ENCODE data around the gene SFTPA2. TPM values are rescaled to one million over a fixed set of nuclear protein-coding genes. Genes with fewer than 3 reads are reported as not detected.
A peak's percentile ranks its signal among the peaks of the same experiment; 100 is the strongest.

SFTPA2 gene
- total RNA-seq, 1 donor from 2014 or later: not detected

GRCh38 chr10:79563426-79563825 lies 3.2 kb upstream of the SFTPA2 start:
- H3K27me3 ChIP-seq: peaks cover 38% of the 10 kb centered on the region
- no peaks in the 10 kb centered on the region for H4K20me1 ChIP-seq (ENCODE audit: low read depth)
- no peak overlapping the region for H3K4me2 ChIP-seq
- no peak overlapping the region for H2AFZ ChIP-seq (replicated peaks)
- H3K9me3 ChIP-seq (ENCODE audit: low read depth): no peaks in the 10 kb centered on the region
- H3K27ac ChIP-seq: no peak overlapping the region
- no peaks in the 10 kb centered on the region for H3K4me1 ChIP-seq
- no peaks in the 10 kb centered on the region for H3K36me3 ChIP-seq
- H3K27ac Mint-ChIP-seq: no peak overlapping the region
- H3K9ac ChIP-seq: no peak overlapping the region
- no peak for DNase-seq (ENCODE audit: low spot score)
- H3K4me3 ChIP-seq: no peak overlapping the region
- no peak overlapping the region for H3K4me3 Mint-ChIP-seq
- peaks cover 2% of the 10 kb centered on the region for H3K27me3 Mint-ChIP-seq (ENCODE audit: insufficient read depth, low read depth)
- no peaks in the 10 kb centered on the region for H3K36me3 Mint-ChIP-seq
- no peaks in the 10 kb centered on the region for H3F3A ChIP-seq (ENCODE audit: low read depth)
- no peak for TF ChIP-seq EZH2 (IDR thresholded peaks at IDR 0.05)
- no peak for TF ChIP-seq CTCF (IDR thresholded peaks at IDR 0.05)
- TF ChIP-seq EZH2phosphoT487 (IDR thresholded peaks at IDR 0.05): no peak
- H3K9me3 Mint-ChIP-seq: peaks cover 5% of the 10 kb centered on the region
- peaks cover 4% of the 10 kb centered on the region for H3K4me1 Mint-ChIP-seq
- H3K79me2 ChIP-seq (ENCODE audit: low read depth): no peaks in the 10 kb centered on the region

GRCh38 chr10:79562135-79562756 lies 2.0 kb upstream of the SFTPA2 start:
- no peaks in the 10 kb centered on the region for H3K4me1 ChIP-seq
- Mint-ChIP-seq H3K4me1 (peaks cover 4% of the 10 kb centered on the region), H3K4me3 (no peak overlapping the region), H3K9me3 (peaks cover 5% of the 10 kb centered on the region), H3K27me3 (ENCODE audit: insufficient read depth, low read depth) (peaks cover 2% of the 10 kb centered on the region), H3K27ac (peak overlapping the region; percentile 3), H3K36me3 (no peaks in the 10 kb centered on the region)
- H3F3A ChIP-seq (ENCODE audit: low read depth): no peaks in the 10 kb centered on the region
- H3K9ac ChIP-seq: no peak overlapping the region
- no peaks in the 10 kb centered on the region for H3K79me2 ChIP-seq (ENCODE audit: low read depth)
- peak; percentile 93 for TF ChIP-seq CTCF (IDR thresholded peaks at IDR 0.05)
- no peak for TF ChIP-seq EZH2phosphoT487 (IDR thresholded peaks at IDR 0.05)
- peak overlapping the region; percentile 71 for H3K4me2 ChIP-seq
- no peaks in the 10 kb centered on the region for H3K36me3 ChIP-seq
- peak overlapping the region; percentile 17 for H3K4me3 ChIP-seq
- H2AFZ ChIP-seq (replicated peaks): peak overlapping the region; percentile 94
- peaks cover 38% of the 10 kb centered on the region for H3K27me3 ChIP-seq
- DNase-seq (ENCODE audit: low spot score): peak; percentile 83
- no peak overlapping the region for H3K27ac ChIP-seq
- no peaks in the 10 kb centered on the region for H4K20me1 ChIP-seq (ENCODE audit: low read depth)
- no peaks in the 10 kb centered on the region for H3K9me3 ChIP-seq (ENCODE audit: low read depth)

- Mint-ChIP-seq H3K27ac (no peak overlapping the region), H3K9me3 (no peaks in the 10 kb centered on the region), H3K4me1 (peaks cover 4% of the 10 kb centered on the region), H3K36me3 (no peaks in the 10 kb centered on the region), H3K27me3 (ENCODE audit: insufficient read depth, low read depth) (peaks cover 2% of the 10 kb centered on the region), H3K4me3 (no peak overlapping the region)
- Histone ChIP-seq H3K9ac (no peak overlapping the region), H3K27ac (no peak overlapping the region), H3K36me3 (no peaks in the 10 kb centered on the region), H4K20me1 (ENCODE audit: low read depth) (no peaks in the 10 kb centered on the region), H2AFZ (replicated peaks) (no peak overlapping the region), H3K4me3 (no peak overlapping the region), H3K27me3 (peaks cover 35% of the 10 kb centered on the region), H3K9me3 (ENCODE audit: low read depth) (no peaks in the 10 kb centered on the region), H3K4me2 (no peak overlapping the region), H3F3A (ENCODE audit: low read depth) (no peaks in the 10 kb centered on the region), H3K4me1 (no peaks in the 10 kb centered on the region), H3K79me2 (ENCODE audit: low read depth) (no peaks in the 10 kb centered on the region)
- DNase-seq (ENCODE audit: low spot score): no peak
- TF ChIP-seq CTCF (IDR thresholded peaks at IDR 0.05) (no peak), EZH2phosphoT487 (IDR thresholded peaks at IDR 0.05) (no peak), EZH2 (IDR thresholded peaks at IDR 0.05) (no peak)
Observed at GRCh38 chr10:79561257-79561656, 1.1 kb upstream of the SFTPA2 start.

All from neural progenitor cell (in vitro differentiated cells).